Measurements from ENCODE around the gene TMUB1.
"Not testable (repeated sequence)": the region's sequence is repeated elsewhere in the genome, so short reads cannot be mapped to it uniquely, and the experiment has no call there.

The TMUB1 gene

DNA sequence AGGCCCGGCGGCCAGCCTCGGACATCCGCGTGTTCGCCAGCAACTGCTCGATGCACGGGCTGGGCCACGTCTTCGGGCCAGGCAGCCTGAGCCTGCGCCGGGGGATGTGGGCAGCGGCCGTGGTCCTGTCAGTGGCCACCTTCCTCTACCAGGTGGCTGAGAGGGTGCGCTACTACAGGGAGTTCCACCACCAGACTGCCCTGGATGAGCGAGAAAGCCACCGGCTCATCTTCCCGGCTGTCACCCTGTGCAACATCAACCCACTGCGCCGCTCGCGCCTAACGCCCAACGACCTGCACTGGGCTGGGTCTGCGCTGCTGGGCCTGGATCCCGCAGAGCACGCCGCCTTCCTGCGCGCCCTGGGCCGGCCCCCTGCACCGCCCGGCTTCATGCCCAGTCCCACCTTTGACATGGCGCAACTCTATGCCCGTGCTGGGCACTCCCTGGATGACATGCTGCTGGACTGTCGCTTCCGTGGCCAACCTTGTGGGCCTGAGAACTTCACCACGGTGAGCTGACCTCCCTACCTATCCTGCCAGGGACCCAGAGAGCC lies 34.3 kb downstream of the TMUB1 start:
- no peak for DNase-seq

DNA sequence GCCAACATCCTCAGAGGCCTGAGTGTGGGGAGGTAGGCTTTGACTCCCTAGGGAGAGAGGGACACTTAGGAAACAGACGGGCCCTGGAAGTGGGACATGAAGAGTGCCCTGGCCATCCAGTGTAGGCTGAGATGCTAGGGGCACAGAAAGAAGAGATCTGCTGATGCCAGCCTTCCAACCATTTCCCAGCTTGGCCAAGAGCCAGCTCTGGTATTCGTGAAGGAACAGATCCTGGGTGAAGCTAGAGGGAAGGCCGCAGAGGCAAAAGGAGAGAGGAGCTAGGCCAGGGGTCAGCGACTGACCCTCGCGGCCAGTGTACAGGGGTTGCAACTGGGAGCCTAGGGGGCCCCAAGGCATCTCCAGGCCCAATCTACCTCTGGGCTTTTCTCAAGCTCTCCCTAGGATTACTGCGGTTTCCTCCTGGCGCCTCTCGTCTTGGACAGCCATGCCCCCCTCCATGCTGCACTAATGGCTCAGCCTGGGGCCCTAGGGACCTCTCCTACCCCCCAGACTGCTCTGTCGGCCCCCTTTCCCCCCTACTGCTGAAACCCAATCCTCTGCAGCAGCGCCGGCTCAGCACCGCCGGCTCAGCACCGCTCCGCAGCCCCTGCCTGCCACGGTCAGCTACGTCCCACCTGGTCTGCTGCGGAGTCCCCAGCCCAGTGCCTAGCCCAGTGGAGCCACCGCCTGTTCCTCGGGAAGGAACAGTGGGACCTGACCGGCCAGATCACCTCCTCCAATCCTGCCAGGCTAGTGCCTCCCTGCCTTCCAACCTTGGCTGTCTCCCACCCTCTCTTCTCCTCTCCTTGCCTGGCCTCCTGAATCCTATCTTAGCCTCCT lies 35.1 kb downstream of the TMUB1 start, which contains the start of gene ASIC3:
Gene ASIC3, plus strand, starts transcription at position 556 of the 840 bp plus-strand sequence. CDS start 355 bp downstream, outside the sequence.
- DNase-seq, result peak; percentile 42

DNA sequence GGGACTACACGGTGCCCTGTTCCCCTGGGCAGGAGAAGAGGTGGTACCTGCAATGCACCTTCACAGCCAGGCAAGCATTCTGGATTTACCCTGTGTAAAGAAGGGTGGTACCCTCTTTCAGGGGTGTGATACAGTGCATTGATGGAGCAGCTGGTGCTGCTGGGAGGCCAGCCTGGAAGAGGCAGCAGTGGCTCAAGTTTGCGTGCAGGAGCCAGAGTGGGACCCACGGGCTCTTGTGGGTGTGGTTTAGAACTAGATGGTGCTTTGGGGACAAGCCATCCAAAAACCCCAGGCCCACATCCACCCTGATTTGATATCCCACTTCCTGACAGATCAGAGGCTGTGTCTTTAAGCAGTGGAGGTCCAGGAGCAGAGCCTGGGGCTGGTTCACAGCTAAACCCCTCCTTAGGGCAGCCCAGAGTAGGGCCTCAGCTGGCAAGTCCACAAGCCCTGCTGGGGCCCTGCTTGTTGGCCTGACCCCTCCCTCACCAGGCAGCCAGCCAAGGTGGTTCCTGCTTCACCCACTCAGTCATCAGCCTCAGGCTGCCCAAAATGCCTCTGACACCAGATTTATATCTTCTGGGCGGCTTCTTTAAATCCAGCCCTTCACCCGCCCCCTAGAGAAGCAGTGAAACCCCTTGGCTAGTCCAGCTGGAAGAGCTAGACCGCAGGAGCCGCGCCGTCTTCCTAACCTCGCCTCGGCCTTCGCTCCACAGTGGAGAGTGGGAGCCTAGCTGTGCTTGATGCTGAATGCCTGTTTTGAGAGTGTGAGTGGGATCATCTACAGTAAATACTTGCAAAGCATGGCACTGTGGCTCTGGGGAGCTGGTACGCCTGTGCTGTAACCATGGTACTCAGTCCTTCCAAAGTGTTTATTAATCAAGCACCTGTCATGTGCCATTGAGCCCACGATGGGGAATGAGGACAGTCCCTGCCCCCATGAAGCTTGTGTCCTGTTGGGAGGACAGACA lies 36.4 kb downstream of the TMUB1 start:
- DNase-seq, result no peak

DNA sequence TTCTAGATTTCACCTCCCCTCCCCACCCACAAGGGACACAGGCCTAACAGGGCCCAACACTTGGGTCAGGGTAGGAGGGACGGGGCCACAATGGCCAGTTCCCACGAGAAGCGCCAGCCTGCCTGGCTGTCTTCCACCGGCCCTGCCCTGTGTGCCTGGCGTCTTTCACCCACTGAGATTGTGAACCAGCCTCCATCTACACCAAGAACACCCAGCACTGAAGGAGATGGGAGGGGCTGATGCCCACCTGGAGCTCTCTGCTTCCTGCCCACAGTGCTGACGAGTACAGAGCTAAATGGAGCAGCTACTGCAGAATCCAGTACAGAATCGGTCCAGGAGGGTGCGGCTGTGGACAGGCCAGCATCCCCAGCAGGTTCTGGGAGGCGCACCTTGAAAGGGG lies 37.3 kb downstream of the TMUB1 start:
- no peak for DNase-seq

DNA sequence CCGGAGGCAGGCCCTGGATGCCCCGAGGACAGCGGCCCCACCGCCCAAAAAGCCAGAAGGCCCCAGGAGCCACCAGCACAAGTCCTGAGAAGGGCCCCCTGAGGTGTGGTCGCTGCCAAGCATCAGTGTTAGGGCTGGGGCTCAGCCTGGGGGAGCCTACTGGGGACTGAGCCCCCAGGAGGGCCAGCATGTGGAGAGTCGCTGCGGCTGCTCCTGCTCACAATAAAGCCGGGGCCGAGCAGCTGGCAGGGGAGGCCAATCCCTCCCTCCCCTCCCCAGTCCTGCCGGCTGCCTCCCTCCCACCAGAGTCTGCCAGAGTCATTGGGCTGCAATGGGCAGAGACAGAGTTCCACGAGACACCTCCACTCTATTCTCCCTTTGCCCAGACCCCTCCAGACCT lies 38.0 kb downstream of the TMUB1 start:
- no peak for DNase-seq

DNA sequence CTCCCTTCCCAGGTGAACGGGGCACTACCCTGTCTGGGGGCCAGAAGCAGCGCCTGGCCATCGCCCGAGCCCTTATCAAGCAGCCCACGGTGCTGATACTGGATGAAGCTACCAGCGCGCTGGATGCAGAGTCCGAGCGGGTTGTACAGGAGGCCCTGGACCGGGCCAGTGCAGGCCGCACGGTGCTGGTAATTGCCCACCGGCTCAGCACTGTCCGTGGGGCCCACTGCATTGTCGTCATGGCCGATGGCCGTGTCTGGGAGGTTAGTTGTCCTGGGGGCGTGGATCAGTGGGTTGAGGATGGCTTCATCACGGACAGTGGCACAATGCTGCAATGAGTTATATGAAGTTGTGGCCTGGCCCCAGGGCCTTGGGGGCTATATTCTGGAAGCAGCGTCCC lies 39.3 kb downstream of the TMUB1 start:
- no peak for DNase-seq

DNA sequence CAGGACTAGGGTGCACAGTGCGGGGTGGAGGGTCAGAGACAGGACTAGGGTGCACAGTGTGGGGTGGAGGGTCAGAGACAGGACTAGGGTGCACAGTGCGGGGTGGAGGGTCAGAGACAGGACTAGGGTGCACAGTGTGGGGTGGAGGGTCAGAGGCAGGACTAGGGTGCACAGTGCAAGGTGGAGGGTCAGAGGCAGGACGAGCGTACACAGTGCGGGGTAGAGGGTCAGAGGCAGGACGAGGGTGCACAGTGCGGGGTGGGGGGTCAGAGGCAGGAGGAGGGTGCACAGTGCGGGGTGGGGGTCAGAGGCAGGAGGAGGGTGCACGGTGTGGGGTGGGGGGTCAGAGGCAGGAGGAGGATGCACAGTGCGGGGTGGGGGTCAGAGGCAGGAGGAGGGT lies 39.8 kb downstream of the TMUB1 start:
- DNase-seq, result not testable (repeated sequence)

DNA sequence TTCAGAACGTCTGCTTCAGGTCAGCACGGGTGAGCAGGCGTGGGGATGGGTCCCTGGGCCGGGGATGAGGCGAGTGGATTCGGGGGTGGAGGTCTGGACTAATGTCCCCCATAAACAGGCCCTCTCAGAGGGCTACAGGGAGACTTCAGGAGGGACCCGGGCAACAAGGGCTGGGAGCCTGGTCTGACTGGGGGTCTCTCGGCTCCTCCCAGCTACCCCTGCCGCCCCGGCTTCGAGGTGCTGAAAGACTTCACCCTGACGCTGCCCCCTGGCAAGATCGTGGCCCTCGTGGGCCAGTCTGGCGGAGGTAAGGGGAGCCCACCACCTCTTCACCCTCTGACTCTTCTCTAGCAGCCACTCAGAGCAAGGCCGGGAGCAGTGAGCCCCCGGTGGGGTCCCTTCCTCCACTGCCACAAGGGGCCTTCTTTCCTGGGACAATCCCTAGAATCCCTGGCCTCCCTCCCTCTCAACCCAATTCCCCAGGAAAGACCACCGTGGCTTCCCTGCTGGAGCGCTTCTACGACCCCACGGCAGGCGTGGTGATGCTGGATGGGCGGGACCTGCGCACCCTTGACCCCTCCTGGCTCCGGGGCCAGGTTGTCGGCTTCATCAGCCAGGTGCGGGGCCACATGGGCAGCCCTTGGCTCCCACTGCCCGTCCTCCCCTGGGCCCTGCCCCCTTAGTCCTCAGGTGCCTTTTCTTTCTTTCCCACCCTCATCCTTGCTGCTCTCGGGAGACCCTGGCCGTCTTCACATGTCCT lies 42.5 kb downstream of the TMUB1 start:
- DNase-seq, result no peak

DNA sequence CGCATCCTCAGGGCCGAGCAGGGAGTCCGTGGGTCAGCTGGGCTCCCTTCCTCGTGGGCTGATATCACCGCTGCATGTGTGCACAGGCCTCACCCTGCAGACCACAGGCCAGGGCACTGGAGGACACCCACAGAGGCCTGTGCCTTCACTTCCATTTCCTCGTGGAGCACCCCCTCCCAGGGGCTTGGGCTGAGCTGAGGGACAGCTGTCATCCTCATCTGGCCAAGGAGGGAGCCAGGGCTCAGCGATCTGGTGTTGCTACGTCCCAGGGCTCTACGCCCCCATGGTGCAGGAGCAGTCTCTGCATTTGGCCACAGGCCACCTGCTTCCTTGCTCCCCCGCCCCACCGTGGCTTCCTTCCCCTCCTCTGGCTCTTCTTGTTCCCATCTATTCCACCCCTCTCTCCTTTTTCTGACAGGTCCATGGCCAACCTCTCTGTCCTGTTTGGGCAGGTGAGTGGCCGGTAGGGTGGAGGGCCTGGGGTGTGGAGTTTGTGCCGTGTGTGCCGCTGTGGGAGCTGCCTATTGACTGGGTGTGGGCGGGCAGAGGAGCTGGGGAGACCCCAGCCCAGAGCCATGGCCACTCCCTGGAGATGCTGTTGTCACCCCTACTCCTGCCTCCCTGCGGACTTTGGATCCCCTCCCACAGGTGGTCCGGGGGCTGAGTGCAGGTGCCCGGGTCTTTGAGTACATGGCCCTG lies 43.3 kb downstream of the TMUB1 start:
- no peak for DNase-seq

DNA sequence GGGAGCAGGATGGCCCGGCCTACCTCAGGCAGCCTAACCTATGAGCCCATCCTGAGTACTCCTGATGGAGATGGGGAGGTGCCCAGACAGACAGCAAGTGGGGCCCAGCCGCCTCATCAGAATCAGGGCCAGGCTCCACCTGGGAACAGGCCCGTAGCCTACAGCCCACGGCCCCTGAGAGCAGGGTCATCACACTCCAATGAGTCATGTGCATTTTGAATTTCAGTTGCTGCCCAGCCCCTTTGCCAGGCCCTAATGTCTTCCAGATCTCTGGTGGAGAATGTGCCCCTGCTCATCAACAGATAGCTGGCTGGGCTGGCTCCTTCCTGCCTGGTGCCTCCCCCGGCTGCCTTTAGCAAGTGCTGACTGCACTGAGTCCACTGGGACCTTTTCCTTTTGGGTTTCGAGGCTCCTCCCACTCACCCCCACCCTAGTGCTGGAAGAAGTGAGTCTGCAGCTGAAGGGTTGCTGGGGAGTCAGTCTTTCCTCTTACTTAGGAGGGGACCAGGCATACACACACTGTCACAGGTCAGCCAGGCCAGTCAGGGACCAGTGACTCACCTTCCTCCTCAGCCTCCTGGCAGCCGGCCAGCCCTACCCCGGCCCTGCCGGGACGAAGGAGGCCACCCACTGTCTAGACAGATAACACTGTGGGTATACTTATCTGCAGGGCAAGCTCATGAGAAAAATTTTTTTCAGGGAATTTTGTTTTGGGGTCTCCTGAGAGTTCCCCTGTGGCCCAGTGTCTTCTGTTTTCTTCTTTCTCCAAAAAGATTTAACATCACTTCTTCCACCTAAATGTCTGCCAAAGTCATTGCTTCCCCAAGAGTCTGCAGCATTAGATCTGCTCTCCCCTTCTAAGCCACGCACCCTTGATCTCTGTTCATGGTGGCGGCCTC lies 44.1 kb downstream of the TMUB1 start:
- no peak for DNase-seq

DNA sequence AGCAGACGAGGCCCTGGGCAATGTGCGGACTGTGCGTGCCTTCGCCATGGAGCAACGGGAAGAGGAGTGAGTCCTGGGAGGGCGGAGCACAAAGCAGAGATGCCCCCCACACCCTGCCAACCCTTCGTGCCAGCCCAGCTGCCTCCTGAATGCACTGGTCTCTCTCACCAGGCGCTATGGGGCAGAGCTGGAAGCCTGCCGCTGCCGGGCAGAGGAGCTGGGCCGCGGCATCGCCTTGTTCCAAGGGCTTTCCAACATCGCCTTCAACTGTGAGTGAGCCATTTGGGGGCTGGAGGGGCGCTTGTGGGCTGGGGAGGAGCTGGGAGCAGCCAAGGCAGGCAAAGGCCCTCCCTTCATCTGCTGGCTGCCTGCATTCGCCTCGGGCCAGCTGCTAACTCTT lies 47.4 kb downstream of the TMUB1 start:
- DNase-seq, result no peak

DNA sequence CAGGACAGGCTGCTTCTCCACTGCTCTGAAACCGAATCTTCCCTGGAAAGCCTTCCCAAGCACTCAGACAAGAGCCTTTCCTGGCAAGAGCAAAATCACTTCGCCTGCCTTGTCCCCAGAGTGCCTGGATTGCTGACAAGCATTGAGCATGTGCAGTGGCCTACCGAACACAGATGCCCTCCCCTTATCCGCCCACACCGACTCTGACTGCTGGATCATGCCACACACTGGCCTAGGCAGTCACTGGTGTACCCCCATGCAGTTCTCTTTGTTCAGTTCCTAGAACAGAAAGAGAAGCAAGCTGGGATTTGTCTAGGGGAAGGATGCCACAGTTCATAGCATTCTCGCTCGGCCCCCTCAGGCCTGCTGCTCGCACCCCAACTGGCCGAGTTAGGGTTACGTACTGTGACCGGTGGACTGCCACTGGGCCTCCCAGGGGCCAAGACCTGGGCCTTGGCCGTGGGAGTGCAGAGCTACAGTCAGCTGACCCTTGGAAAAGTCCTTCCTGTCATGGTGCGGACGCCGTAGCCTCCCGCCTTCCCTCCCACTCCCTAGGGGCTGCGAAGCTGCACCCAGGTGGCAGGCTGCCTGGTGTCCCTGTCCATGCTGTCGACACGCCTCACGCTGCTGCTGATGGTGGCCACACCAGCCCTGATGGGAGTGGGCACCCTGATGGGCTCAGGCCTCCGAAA lies 48.1 kb downstream of the TMUB1 start:
- no peak for DNase-seq

DNA sequence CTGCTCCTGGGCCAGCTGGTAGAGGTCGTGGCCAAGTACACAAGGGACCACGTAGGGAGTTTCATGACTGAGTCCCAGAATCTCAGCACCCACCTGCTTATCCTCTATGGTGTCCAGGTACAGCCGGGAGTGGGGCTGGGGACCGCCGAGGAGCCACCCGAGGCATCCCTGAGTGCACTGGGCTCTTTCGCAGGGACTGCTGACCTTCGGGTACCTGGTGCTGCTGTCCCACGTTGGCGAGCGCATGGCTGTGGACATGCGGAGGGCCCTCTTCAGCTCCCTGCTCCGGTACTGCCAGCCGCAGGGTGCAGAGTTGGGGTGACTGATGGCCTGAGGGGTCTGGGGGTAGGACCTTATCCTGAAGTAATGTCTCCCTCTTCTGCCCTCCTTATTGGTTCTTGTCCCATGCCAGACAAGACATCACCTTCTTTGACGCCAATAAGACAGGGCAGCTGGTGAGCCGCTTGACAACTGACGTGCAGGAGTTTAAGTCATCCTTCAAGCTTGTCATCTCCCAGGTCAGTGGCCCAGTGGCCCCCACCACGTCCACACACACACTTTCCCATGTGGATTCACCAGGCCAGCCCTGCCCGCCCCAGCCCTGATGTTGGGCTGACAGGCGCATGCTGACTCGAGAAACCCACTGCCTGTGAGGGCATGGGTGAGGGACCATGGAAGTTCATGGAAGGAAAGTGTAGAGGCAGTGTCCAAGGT lies 48.8 kb downstream of the TMUB1 start:
- no peak for DNase-seq

DNA sequence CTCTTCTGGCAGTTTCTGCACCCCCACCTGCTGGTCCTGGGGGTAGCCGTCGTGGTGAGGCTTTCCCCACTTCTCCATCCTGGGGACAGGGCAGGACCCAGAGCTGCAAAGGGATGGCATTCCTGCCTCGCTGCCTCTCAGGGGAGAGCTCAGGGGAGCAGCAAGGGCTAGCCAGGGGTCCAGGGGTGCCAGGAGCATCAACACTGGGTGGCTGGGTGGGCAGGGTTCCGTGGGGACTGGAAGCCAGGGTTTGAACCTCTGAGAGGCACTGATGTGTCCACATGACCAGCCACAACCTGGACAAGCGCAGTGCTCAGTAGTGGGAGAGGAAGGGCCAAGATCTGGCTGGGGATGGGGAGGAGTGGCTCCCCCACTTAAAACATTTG lies 49.4 kb downstream of the TMUB1 start:
- no peak for DNase-seq

DNA sequence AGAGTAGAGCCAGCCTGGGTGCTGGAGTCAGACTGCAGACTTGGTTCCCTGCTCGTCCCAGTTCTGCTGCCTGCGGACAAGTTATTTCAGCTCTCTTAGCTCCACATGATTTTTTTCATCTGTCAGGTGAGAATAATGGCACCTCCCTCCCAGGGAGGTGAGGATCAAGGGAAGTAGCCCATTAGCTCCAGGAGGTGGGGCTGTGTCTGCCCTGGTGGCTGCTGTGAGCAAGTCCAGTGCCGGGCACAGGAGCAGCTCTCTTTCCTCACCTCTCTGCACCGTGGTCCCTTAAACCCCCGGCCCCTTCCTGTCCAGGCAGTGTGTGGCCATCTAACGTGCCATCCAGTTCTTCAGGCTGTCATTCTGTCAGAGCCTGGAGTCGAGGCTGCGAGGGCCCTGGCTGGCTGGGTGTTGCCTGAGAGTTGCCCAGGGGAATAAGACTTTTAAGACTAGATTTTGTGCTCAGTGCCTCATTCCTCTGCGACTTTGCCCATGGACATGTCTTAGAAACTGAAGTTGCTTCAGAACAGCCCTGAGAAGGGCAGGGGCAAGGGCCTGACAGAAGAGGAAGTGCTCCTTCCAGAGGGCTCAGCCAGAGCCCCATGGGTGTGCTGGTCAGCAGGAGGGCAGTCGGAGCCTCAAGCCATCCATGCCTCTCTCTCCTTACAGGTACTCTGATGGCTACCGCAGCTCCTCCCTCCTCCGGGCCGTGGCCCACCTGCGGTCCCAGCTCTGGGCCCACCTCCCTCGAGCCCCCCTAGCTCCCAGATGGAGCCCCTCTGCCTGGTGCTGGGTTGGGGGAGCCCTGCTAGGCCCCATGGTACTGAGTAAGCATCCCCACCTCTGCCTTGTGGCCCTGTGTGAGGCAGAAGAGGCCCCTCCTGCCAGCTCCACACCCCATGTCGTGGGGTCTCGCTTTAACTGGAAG lies 50.1 kb downstream of the TMUB1 start:
- no peak for DNase-seq

Data from NCI-H2171 treated with DMSO at 0.1 percent for 48 hours (cell line).